Gastrocnemius medialis (tissue), 4 donors: ENCODE results near the gene GHSR. TPM values are rescaled to one million over a fixed set of nuclear protein-coding genes. Genes with fewer than 3 reads are reported as not detected.

Source experiments
- ATAC-seq, 2 donors: fragments of 150-250 bp; one replicate each; pipeline ENCODE4 v1.9.1; 2016
- DNase-seq, 2 donors: peaks; one replicate each; pipeline ENCODE4 v3.0.0-alpha.2; 2019
- H3K27ac ChIP-seq, 4 donors: fragments of 200-600 bp; sonication (generic); 1 replicate in 1 of 4; 2 replicates in 3 of 4; pipeline ENCODE4 v1.5.1; 2016 to 2018; ENCODE audit warnings: mild to moderate bottlenecking in 2 of 4, moderate library complexity in 1 of 4
- H3K27me3 ChIP-seq, 3 donors: fragments of 200-600 bp; sonication (generic) in 2 of 3; 1 replicate in 1 of 3; 2 replicates in 2 of 3; pipeline versions ENCODE4 v1.5.1 to v1.6.0; 2016 to 2019; ENCODE audit warnings: mild to moderate bottlenecking in 1 of 3, moderate library complexity in 1 of 3
- H3K36me3 ChIP-seq, 2 donors: fragments of 200-600 bp; sonication (generic) in 1 of 2; one replicate each; pipeline ENCODE4 v1.5.1; 2017 to 2018
- H3K4me1 ChIP-seq, 2 donors: fragments of 200-600 bp; sonication (generic) in 1 of 2; one replicate each; pipeline ENCODE4 v1.5.1; 2016 to 2017; ENCODE audit warnings: mild to moderate bottlenecking in 2 of 2
- H3K4me3 ChIP-seq, 4 donors: fragments of 200-600 bp; sonication (generic) in 3 of 4; 1 replicate in 1 of 4; 2 replicates in 3 of 4; pipeline ENCODE4 v1.5.1; 2016 to 2019; ENCODE audit warnings: mild to moderate bottlenecking in 2 of 4
- H3K9me3 ChIP-seq, 3 donors: fragments of 200-600 bp; sonication (generic) in 2 of 3; 1 replicate in 1 of 3; 2 replicates in 2 of 3; pipeline ENCODE4 v1.5.1; 2016 to 2019
- CTCF ChIP-seq, 5 experiments: fragments of 450-650 bp in 3 of 5; fragments of 200-600 bp in 2 of 5; sonication (generic) in 2 of 5; IDR thresholded peaks in 4 of 5; conservative IDR thresholded peaks in 1 of 5; 1 replicate in 4 of 5; 2 replicates in 1 of 5; pipeline ENCODE4 v1.5.1; 2016 to 2019; ENCODE audit warnings: antibody characterized with exemption in 5 of 5, mild to moderate bottlenecking in 3 of 5, moderate library complexity in 3 of 5
- POLR2A ChIP-seq, 2 donors: fragments of 450-650 bp; IDR thresholded peaks; one replicate each; pipeline ENCODE4 v1.6.1; 2017; ENCODE audit warnings: antibody characterized with exemption in 2 of 2, mild to moderate bottlenecking in 2 of 2, moderate library complexity in 2 of 2
- in situ Hi-C, 4 donors: fragments of 200-750 bp; cut with MboI; loops; one replicate each; pipeline versions ENCODE4 v1.15.0 to v1.8.0; 2017; ENCODE audit warnings: low sequenced_read_pairs in 4 of 4
- intact Hi-C: fragments of 100-400 bp; cut with DNase I; formaldehyde crosslinking; loops from one replicate; pipeline ENCODE4 v1.15.1; 2023; ENCODE audit warnings: low total_unique reads
- total RNA-seq, 4 donors: library from RNA; depleted of rRNA; stranded (reverse); fragments of >200 nt; gene quantifications; one replicate each; pipeline versions ENCODE4 v1.1.0 to v1.2.3, GENCODE V29; 2016

The GHSR gene
- total RNA-seq, 4 donors from 2014 or later, result not detected

GRCh38 chr3:172446198-172446597 lies 2.1 kb downstream of the GHSR start:
- H3K27me3 ChIP-seq, result peaks cover 43 to 51% (median 44%) of the 10 kb centered on the region in 3 donors
- H3K36me3 ChIP-seq, result no peaks in the 10 kb centered on the region
- H3K27ac ChIP-seq, result no peak overlapping the region
- intact Hi-C loops, result no loop called here
- ATAC-seq, result no peak
- in situ Hi-C loops, result no loop called here
- DNase-seq, result no peak
- no peak for TF ChIP-seq CTCF (IDR thresholded peaks at IDR 0.05 in 4 of 5, conservative IDR thresholded peaks at IDR 0.05 in 1 of 5)
- TF ChIP-seq POLR2A (IDR thresholded peaks at IDR 0.05), result no peak
- no peaks in the 10 kb centered on the region for H3K4me1 ChIP-seq
- H3K4me3 ChIP-seq, result no peak overlapping the region
- no peaks in the 10 kb centered on the region for H3K9me3 ChIP-seq

GRCh38 chr3:172444821-172445220 lies 3.4 kb downstream of the GHSR start:
- ATAC-seq (no peak), DNase-seq (no peak)
- TF ChIP-seq POLR2A (IDR thresholded peaks at IDR 0.05) (no peak), CTCF (IDR thresholded peaks at IDR 0.05 in 4 of 5, conservative IDR thresholded peaks at IDR 0.05 in 1 of 5) (no peak)
- Histone ChIP-seq H3K27ac (no peak overlapping the region), H3K36me3 (no peaks in the 10 kb centered on the region), H3K4me3 (no peak overlapping the region), H3K4me1 (no peaks in the 10 kb centered on the region), H3K9me3 (no peaks in the 10 kb centered on the region), H3K27me3 (peaks cover 32 to 42% (median 34%) of the 10 kb centered on the region in 3 donors)
- intact Hi-C loops, result no loop called here
- in situ Hi-C loops, result no loop called here

- intact Hi-C loops (no loop called here), in situ Hi-C loops (no loop called here)
- DNase-seq, result no peak
- no peak overlapping the region for H3K27ac ChIP-seq
- H3K36me3 ChIP-seq, result no peaks in the 10 kb centered on the region
- no peaks in the 10 kb centered on the region for H3K4me1 ChIP-seq
- H3K9me3 ChIP-seq, result no peaks in the 10 kb centered on the region
- peaks cover 11 to 19% (median 12%) of the 10 kb centered on the region in 3 donors for H3K27me3 ChIP-seq
- no peak for ATAC-seq
- no peak overlapping the region for H3K4me3 ChIP-seq
- no peak for TF ChIP-seq POLR2A (IDR thresholded peaks at IDR 0.05)
- TF ChIP-seq CTCF (IDR thresholded peaks at IDR 0.05 in 4 of 5, conservative IDR thresholded peaks at IDR 0.05 in 1 of 5), result no peak
Measured at GRCh38 chr3:172442606-172443005, 5.7 kb downstream of the GHSR start.

- no peaks in the 10 kb centered on the region for H3K36me3 ChIP-seq
- intact Hi-C loops, result no loop called here
- in situ Hi-C loops, result no loop called here
- TF ChIP-seq POLR2A (IDR thresholded peaks at IDR 0.05), result no peak
- TF ChIP-seq CTCF (IDR thresholded peaks at IDR 0.05 in 4 of 5, conservative IDR thresholded peaks at IDR 0.05 in 1 of 5), result no peak
- H3K27me3 ChIP-seq, result peaks cover under 1 to 9% (median 4%) of the 10 kb centered on the region in 3 donors
- ATAC-seq (no peak), DNase-seq (no peak)
- H3K27ac ChIP-seq, result no peak overlapping the region
- no peaks in the 10 kb centered on the region for H3K9me3 ChIP-seq
- no peak overlapping the region for H3K4me3 ChIP-seq
- no peaks in the 10 kb centered on the region for H3K4me1 ChIP-seq
Measured at GRCh38 chr3:172441581-172441980, 6.7 kb downstream of the GHSR start.

- H3K36me3 ChIP-seq, result no peaks in the 10 kb centered on the region
- no peak overlapping the region for H3K4me3 ChIP-seq
- in situ Hi-C loops, result no loop called here
- no peak for TF ChIP-seq POLR2A (IDR thresholded peaks at IDR 0.05)
- no peak for TF ChIP-seq CTCF (IDR thresholded peaks at IDR 0.05 in 4 of 5, conservative IDR thresholded peaks at IDR 0.05 in 1 of 5)
- no peaks in the 10 kb centered on the region for H3K9me3 ChIP-seq
- H3K27ac ChIP-seq, result no peak overlapping the region
- no peak for DNase-seq
- no peaks in the 10 kb centered on the region for H3K27me3 ChIP-seq
- H3K4me1 ChIP-seq, result no peaks in the 10 kb centered on the region
- ATAC-seq, result no peak
- intact Hi-C loops, result no loop called here
Measured at GRCh38 chr3:172438186-172438585, 10.1 kb downstream of the GHSR start.
